GM12878 (cell line): Measurements from ENCODE around the gene UAP1L1. TPM values are rescaled to one million over a fixed set of nuclear protein-coding genes. Genes with fewer than 3 reads are reported as not detected.

ENCODE experiments used
- ATAC-seq: fragments of 200-7000 bp; cut with Tn5 transposase; 3 replicates; pipeline ENCODE4 v1.9.1; 2020; ENCODE audit warnings: mild to moderate bottlenecking, moderate library complexity
- BruUV-seq: library from RNA; stranded (reverse); fragments of 400-500 nt; replicated peaks from 2 replicates; lab custom pipeline; 2021; lab: Mats Ljungman, UMichigan
- CTCF ChIA-PET: fragments of 300-600 bp; sonication (Branson Sonifier 250); formaldehyde crosslinking; extraction: SDS; loops from one replicate; lab custom pipeline; 2021; ENCODE audit warnings: inconsistent platforms; lab: Yijun Ruan, JAX
- POLR2A ChIA-PET: fragments of 350-600 bp; formaldehyde crosslinking; extraction: SDS; loops from one replicate; lab custom pipeline; 2021; ENCODE audit warnings: inconsistent platforms; lab: Charles Lee
- RAD21 ChIA-PET: fragments of 300-600 bp; sonication (Branson Sonifier 250); formaldehyde crosslinking; loops from one replicate; lab custom pipeline; 2023; ENCODE audit warnings: antibody characterized with exemption; ENCODE audit not compliant: unreplicated experiment; lab: Charles Lee
- SMC1A ChIA-PET: fragments of 300-600 bp; sonication (Branson Sonifier 250); formaldehyde crosslinking; loops from one replicate; lab custom pipeline; 2023; ENCODE audit not compliant: unreplicated experiment, uncharacterized antibody; lab: Charles Lee
- DNase-seq: peaks from one replicate; pipeline ENCODE4 v3.0.0-alpha.2; 2011; ENCODE audit warnings: low read depth, low spot score
- FAIRE-seq: peaks from 3 replicates; lab custom pipeline; 2011; peaks lifted over from hg19 to GRCh38; lab: Jason Lieb, UNC
- H2AFZ ChIP-seq: 2 replicates; pipeline ENCODE4 v1.6.0; 2011; ENCODE audit warnings: low read depth, low read length, control low read depth; ENCODE audit not compliant: control insufficient read depth
- H3K27ac ChIP-seq: 2 replicates; pipeline ENCODE4 v1.5.1; 2011; ENCODE audit warnings: control low read depth; ENCODE audit not compliant: control insufficient read depth, insufficient read depth
- H3K27me3 ChIP-seq, 2 experiments: replicated peaks in 1 of 2; 2 replicates each; pipeline versions ENCODE4 v1.6.0 to v1.6.1; 2011; ENCODE audit warnings: low read length in 1 of 2; ENCODE audit not compliant: control insufficient read depth in 2 of 2, insufficient read depth in 2 of 2
- H3K36me3 ChIP-seq, 2 experiments: 2 replicates each; pipeline ENCODE4 v1.5.1; 2011; ENCODE audit warnings: low read length in 1 of 2; ENCODE audit not compliant: control insufficient read depth in 2 of 2, insufficient read depth in 2 of 2
- H3K4me1 ChIP-seq: 2 replicates; pipeline ENCODE4 v1.6.1; 2011; ENCODE audit warnings: mild to moderate bottlenecking, low read length, moderate library complexity, mixed read lengths; ENCODE audit not compliant: control insufficient read depth, insufficient read depth
- H3K4me2 ChIP-seq: 2 replicates; pipeline ENCODE4 v1.6.0; 2011; ENCODE audit warnings: control low read depth; ENCODE audit not compliant: control insufficient read depth, insufficient read depth
- H3K4me3 ChIP-seq: fragments of 200-600 bp; sonication (generic); 2 replicates; pipeline ENCODE4 v1.5.1; 2016
- H3K79me2 ChIP-seq: 2 replicates; pipeline ENCODE4 v1.6.0; 2011; ENCODE audit warnings: low read length; ENCODE audit not compliant: control insufficient read depth, insufficient read depth
- H3K9ac ChIP-seq: 2 replicates; pipeline ENCODE4 v1.8.0; 2011; ENCODE audit warnings: low read length, control low read depth, mixed read lengths; ENCODE audit not compliant: control insufficient read depth, insufficient read depth
- H3K9me3 ChIP-seq: replicated peaks from 3 replicates; pipeline ENCODE4 v1.5.1; 2011; ENCODE audit warnings: mild to moderate bottlenecking, low read length; ENCODE audit not compliant: control insufficient read depth, insufficient read depth
- H4K20me1 ChIP-seq: 2 replicates; pipeline ENCODE4 v1.6.0; 2011; ENCODE audit not compliant: control insufficient read depth, insufficient read depth
- BMI1 ChIP-seq: fragments of 450-650 bp; IDR thresholded peaks from 2 replicates; pipeline ENCODE4 v1.6.1; 2016; ENCODE audit warnings: mild to moderate bottlenecking, moderate library complexity, borderline replicate concordance
- CBX3 ChIP-seq: fragments of 200-600 bp; sonication (generic); IDR thresholded peaks from 2 replicates; pipeline ENCODE4 v1.6.1; 2016; ENCODE audit warnings: low read depth, borderline replicate concordance
- JUND ChIP-seq: IDR thresholded peaks from 2 replicates; pipeline ENCODE4 v1.6.1; 2012; ENCODE audit warnings: low read depth, mild to moderate bottlenecking, low read length, improper control_type of control experiment, moderate library complexity
- MEF2A ChIP-seq: IDR thresholded peaks from 2 replicates; pipeline ENCODE4 v1.6.1; 2011; ENCODE audit warnings: low read depth, mild to moderate bottlenecking, low read length, moderate library complexity; ENCODE audit not compliant: insufficient read depth
- MEF2B ChIP-seq: fragments of 450-650 bp; IDR thresholded peaks from 2 replicates; pipeline ENCODE4 v1.6.1; 2018; ENCODE audit warnings: mild to moderate bottlenecking, moderate library complexity; ENCODE audit not compliant: partially characterized antibody, poor library complexity, severe bottlenecking
- NFXL1 ChIP-seq: fragments of 450-650 bp; IDR thresholded peaks from 2 replicates; pipeline ENCODE4 v1.6.1; 2017; ENCODE audit warnings: antibody characterized with exemption, mild to moderate bottlenecking, borderline replicate concordance
- NRF1 ChIP-seq: conservative IDR thresholded peaks from 2 replicates; pipeline ENCODE4 v1.6.1; 2011; ENCODE audit warnings: mild to moderate bottlenecking, low read depth, low read length, improper control_type of control experiment
- POU2F2 ChIP-seq: IDR thresholded peaks from 3 replicates; pipeline ENCODE4 v1.6.1; 2011; ENCODE audit warnings: low read depth, mild to moderate bottlenecking, low read length, borderline replicate concordance
- RBBP5 ChIP-seq: fragments of 200-600 bp; sonication (generic); conservative IDR thresholded peaks from 2 replicates; pipeline ENCODE4 v1.6.1; 2016
- SPI1 ChIP-seq: IDR thresholded peaks from 2 replicates; pipeline ENCODE4 v1.6.1; 2011; ENCODE audit warnings: low read depth, mild to moderate bottlenecking, low read length, moderate library complexity, borderline replicate concordance; ENCODE audit not compliant: insufficient read depth
- STAT3 ChIP-seq: IDR thresholded peaks from 2 replicates; pipeline ENCODE4 v1.6.1; 2011; ENCODE audit warnings: low read depth, low read length, improper control_type of control experiment
- SUPT20H ChIP-seq: IDR thresholded peaks from 2 replicates; pipeline ENCODE4 v1.6.1; 2011; ENCODE audit warnings: low read depth, mild to moderate bottlenecking, low read length, moderate library complexity, borderline replicate concordance; ENCODE audit not compliant: control insufficient read depth
- TARDBP ChIP-seq: IDR thresholded peaks from 2 replicates; pipeline ENCODE4 v1.6.1; 2016; ENCODE audit warnings: borderline replicate concordance
- whole genome bisulfite sequencing: methylation state at CpG from one replicate; pipeline ENCODE4 v1.1.6; 2016; ENCODE audit warnings: low lambda C conversion rate; ENCODE audit not compliant: insufficient replicate concordance, insufficient coverage; ENCODE audit errors: missing lambda C conversion rate; 5-methylcytosine and 5-hydroxymethylcytosine counted together
- in situ Hi-C: fragments of 300-500 bp; cut with MboI; formaldehyde crosslinking; loops from 9 replicates; pipeline ENCODE4 v1.14.3; 2018; ENCODE audit warnings: mixed read lengths
- intact Hi-C: fragments of 100-400 bp; cut with micrococcal nuclease; formaldehyde crosslinking; loops from one replicate; pipeline ENCODE4 v1.14.2; 2022; ENCODE audit not compliant: unreplicated experiment
- polyA plus RNA-seq, 11 experiments: library from polyadenylated mRNA; depleted of rRNA in 4 of 11; unstranded in 6 of 11; stranded (reverse) in 5 of 11; fragments of >200 nt; fragmentation: Nextera tagmentation in 4 of 11; fragmentation: Illumina TruSeq in 1 of 11; extraction: Ambion mirVana in 4 of 11; extraction: Trizol in 1 of 11; gene quantifications; 1 replicate in 1 of 11; 2 replicates in 10 of 11; pipeline versions ENCODE4 v1.2.1 to v1.2.3, GENCODE V29; 2011 to 2016; ENCODE audit warnings: inconsistent platforms in 2 of 11, missing spikeins in 2 of 11, low read depth in 1 of 11
- total RNA-seq, 4 experiments: library from RNA; depleted of rRNA in 3 of 4; stranded (reverse); fragments of >200 nt in 3 of 4; fragmentation: Illumina TruSeq in 1 of 4; extraction: Trizol in 1 of 4; gene quantifications; 2 replicates each; pipeline versions ENCODE4 v1.2.1 to v1.2.3, GENCODE V29; 2013 to 2021
- TF ChIP-seq, protein P1 (sequence below): fragments of 450-650 bp; IDR thresholded peaks from 2 replicates; pipeline ENCODE4 v1.6.1; 2016; ENCODE audit warnings: mild to moderate bottlenecking
- TF ChIP-seq, protein P2 (sequence below): IDR thresholded peaks from 2 replicates; pipeline ENCODE4 v1.6.1; 2012; ENCODE audit warnings: low read depth, low read length, improper control_type of control experiment
- TF ChIP-seq, protein P3 (sequence below): fragments of 450-650 bp; conservative IDR thresholded peaks from 2 replicates; pipeline ENCODE4 v1.6.1; 2017; ENCODE audit warnings: mild to moderate bottlenecking, moderate library complexity

Gene UAP1L1
- total and polyA plus RNA-seq, 10 of the 15 experiments (the other 5 are each of a cell fraction or from before 2014, with no cell fraction given), result 0.29 to 15.7 (median 5.8) TPM

DNA sequence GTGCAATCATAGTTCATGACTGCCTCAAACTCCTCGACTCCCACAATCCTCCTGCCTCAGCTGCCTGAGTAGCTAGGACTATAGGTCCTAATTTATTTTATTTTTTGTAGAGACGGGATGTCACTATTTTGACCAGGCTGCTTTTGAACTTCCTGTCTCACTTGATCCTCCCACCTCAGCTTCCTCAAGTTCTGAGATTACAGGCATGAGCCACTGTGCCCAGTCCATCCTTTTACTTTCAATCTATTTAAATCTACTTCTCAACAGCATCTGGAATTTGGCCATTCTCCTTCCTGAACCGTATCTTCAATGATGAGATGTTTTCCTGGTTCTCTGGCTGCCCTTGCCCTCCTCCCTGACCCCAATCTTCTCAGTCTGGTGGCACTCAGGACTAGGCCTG, 49.5 kb downstream of the UAP1L1 start:
- POLR2A ChIA-PET, result interaction anchor here (0.6 to 7.7 kb wide), 10 partner anchors 12 to 346 kb away, joined by 3 to 166 read pairs (median 8); partner anchors contain the start of genes ANAPC2, RNF208, SSNA1 and TPRN
- no TSS peak for BruUV-seq
- no peak for DNase-seq

More for the DNA sequence above, 49.5 kb downstream of the UAP1L1 start:
- Histone ChIP-seq H2AFZ (no peak overlapping the region), H3K9ac (peak overlapping the region; percentile 85), H3K4me2 (peak overlapping the region; percentile 91), H3K36me3 (no peaks in the 10 kb centered on the region), H3K4me3 (peak overlapping the region; percentile 72), H4K20me1 (no peaks in the 10 kb centered on the region), H3K27me3 (no peaks in the 10 kb centered on the region), H3K9me3 (no peaks in the 10 kb centered on the region), H3K27ac (peak overlapping the region; percentile 82), H3K79me2 (peaks cover 35% of the 10 kb centered on the region), H3K4me1 (peaks cover 34% of the 10 kb centered on the region)
- peak; percentile 38 for FAIRE-seq
- ChIA-PET CTCF (interaction anchor here (0.8 to 4.7 kb wide), 4 partner anchors 24 to 74 kb away, joined by 4 to 20 read pairs (median 6); partner anchors contain the start of gene TPRN), SMC1A (interaction anchor here (1.3 to 2.3 kb wide), 4 partner anchors 24 to 100 kb away, joined by 3 to 19 read pairs (median 4); partner anchors contain the start of genes MAN1B1 and RNF224), RAD21 (interaction anchor here (1.1 to 2.6 kb wide), 4 partner anchors 24 to 96 kb away, joined by 5 to 29 read pairs (median 9); partner anchors contain the start of gene RNF208)
- no peak for ATAC-seq
- WGBS, result 1% methylated on average over 3 of the region's 3 CpGs
- TF ChIP-seq CBX3, result no peak
- TF ChIP-seq, protein P1, sequence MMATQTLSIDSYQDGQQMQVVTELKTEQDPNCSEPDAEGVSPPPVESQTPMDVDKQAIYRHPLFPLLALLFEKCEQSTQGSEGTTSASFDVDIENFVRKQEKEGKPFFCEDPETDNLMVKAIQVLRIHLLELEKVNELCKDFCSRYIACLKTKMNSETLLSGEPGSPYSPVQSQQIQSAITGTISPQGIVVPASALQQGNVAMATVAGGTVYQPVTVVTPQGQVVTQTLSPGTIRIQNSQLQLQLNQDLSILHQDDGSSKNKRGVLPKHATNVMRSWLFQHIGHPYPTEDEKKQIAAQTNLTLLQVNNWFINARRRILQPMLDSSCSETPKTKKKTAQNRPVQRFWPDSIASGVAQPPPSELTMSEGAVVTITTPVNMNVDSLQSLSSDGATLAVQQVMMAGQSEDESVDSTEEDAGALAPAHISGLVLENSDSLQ, result no peak
- no peak for TF ChIP-seq TARDBP
- TF ChIP-seq NFXL1, result no peak
- no peak for TF ChIP-seq NRF1
- TF ChIP-seq, protein P2, sequence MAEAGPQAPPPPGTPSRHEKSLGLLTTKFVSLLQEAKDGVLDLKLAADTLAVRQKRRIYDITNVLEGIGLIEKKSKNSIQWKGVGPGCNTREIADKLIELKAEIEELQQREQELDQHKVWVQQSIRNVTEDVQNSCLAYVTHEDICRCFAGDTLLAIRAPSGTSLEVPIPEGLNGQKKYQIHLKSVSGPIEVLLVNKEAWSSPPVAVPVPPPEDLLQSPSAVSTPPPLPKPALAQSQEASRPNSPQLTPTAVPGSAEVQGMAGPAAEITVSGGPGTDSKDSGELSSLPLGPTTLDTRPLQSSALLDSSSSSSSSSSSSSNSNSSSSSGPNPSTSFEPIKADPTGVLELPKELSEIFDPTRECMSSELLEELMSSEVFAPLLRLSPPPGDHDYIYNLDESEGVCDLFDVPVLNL, result no peak
- no peak for TF ChIP-seq BMI1
- no peak for TF ChIP-seq SUPT20H
- no peak for TF ChIP-seq MEF2B
- TF ChIP-seq STAT3, result no peak
- no peak for TF ChIP-seq POU2F2
- TF ChIP-seq, protein P3, sequence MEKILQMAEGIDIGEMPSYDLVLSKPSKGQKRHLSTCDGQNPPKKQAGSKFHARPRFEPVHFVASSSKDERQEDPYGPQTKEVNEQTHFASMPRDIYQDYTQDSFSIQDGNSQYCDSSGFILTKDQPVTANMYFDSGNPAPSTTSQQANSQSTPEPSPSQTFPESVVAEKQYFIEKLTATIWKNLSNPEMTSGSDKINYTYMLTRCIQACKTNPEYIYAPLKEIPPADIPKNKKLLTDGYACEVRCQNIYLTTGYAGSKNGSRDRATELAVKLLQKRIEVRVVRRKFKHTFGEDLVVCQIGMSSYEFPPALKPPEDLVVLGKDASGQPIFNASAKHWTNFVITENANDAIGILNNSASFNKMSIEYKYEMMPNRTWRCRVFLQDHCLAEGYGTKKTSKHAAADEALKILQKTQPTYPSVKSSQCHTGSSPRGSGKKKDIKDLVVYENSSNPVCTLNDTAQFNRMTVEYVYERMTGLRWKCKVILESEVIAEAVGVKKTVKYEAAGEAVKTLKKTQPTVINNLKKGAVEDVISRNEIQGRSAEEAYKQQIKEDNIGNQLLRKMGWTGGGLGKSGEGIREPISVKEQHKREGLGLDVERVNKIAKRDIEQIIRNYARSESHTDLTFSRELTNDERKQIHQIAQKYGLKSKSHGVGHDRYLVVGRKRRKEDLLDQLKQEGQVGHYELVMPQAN, result no peak
- no peak for TF ChIP-seq SPI1
- TF ChIP-seq JUND, result no peak
- TF ChIP-seq MEF2A, result no peak
- no peak for TF ChIP-seq RBBP5
- intact Hi-C loops, result loop anchor here (5.0 kb wide), 1 partner anchor 61 kb away; the partner anchor contains the start of genes ANAPC2 and SSNA1
- in situ Hi-C loops, result no loop called here
